PC-3 (cell line): ENCODE results near the gene FHAD1. TPM values are rescaled to one million over a fixed set of nuclear protein-coding genes. Genes with fewer than 3 reads are reported as not detected.

ENCODE experiments used
- ATAC-seq: fragments of 200-7000 bp; cut with Tn5 transposase; 2 replicates; pipeline ENCODE4 v1.9.1; 2020; ENCODE audit warnings: mild to moderate bottlenecking, moderate library complexity
- BruUV-seq: library from RNA; stranded (reverse); fragments of 400-500 nt; replicated peaks from 2 replicates; lab custom pipeline; 2021; lab: Mats Ljungman, UMichigan
- CTCF ChIA-PET: fragments of 300-600 bp; sonication (Branson Sonifier 250); formaldehyde crosslinking; loops from one replicate; lab custom pipeline; 2022; ENCODE audit warnings: antibody characterized with exemption; lab: Charles Lee
- POLR2A ChIA-PET: fragments of 300-600 bp; sonication (Branson Sonifier 250); formaldehyde crosslinking; loops from one replicate; lab custom pipeline; 2022; ENCODE audit warnings: antibody characterized with exemption; ENCODE audit not compliant: unreplicated experiment; lab: Charles Lee
- DNase-seq: peaks from one replicate; pipeline ENCODE4 v3.0.0-alpha.2; 2015
- H2AFZ ChIP-seq: fragments of 300-600 bp; sonication (generic); 2 replicates; pipeline ENCODE4 v1.6.0; 2016; ENCODE audit warnings: antibody characterized with exemption, low read length
- H3F3A ChIP-seq: fragments of 300-600 bp; sonication (generic); one replicate; pipeline ENCODE4 v1.6.0; 2017; ENCODE audit warnings: antibody characterized with exemption, low read length, control low read depth, mild to moderate bottlenecking; ENCODE audit not compliant: unreplicated experiment
- H3K27ac ChIP-seq: fragments of 300-600 bp; sonication (generic); 2 replicates; pipeline ENCODE4 v1.5.1; 2016; ENCODE audit warnings: mild to moderate bottlenecking, low read length
- H3K27me3 ChIP-seq: fragments of 300-600 bp; sonication (generic); 2 replicates; pipeline ENCODE4 v1.6.1; 2016; ENCODE audit warnings: low read length, mixed read lengths
- H3K36me3 ChIP-seq: fragments of 300-600 bp; sonication (generic); 2 replicates; pipeline ENCODE4 v1.6.1; 2016; ENCODE audit warnings: low read depth, mixed run types, low read length, mixed read lengths
- H3K4me1 ChIP-seq: fragments of 300-600 bp; sonication (generic); 2 replicates; pipeline ENCODE4 v1.5.1; 2016; ENCODE audit warnings: low read length; ENCODE audit not compliant: insufficient read depth
- H3K4me2 ChIP-seq: fragments of 300-600 bp; sonication (generic); 2 replicates; pipeline ENCODE4 v1.6.0; 2016; ENCODE audit warnings: low read length
- H3K4me3 ChIP-seq: fragments of 300-600 bp; sonication (generic); 2 replicates; pipeline ENCODE4 v1.5.1; 2016; ENCODE audit warnings: mild to moderate bottlenecking, low read length, mixed read lengths
- H3K79me2 ChIP-seq: fragments of 300-600 bp; sonication (generic); 2 replicates; pipeline ENCODE4 v1.6.1; 2017; ENCODE audit warnings: low read length, mixed read lengths
- H3K9ac ChIP-seq: fragments of 300-600 bp; sonication (generic); 2 replicates; pipeline ENCODE4 v1.6.0; 2016; ENCODE audit warnings: mild to moderate bottlenecking, low read length
- H3K9me2 ChIP-seq: fragments of 300-600 bp; sonication (generic); replicated peaks from 2 replicates; pipeline ENCODE4 v1.6.1; 2016; ENCODE audit warnings: mixed run types, low read length, mixed read lengths
- H3K9me3 ChIP-seq: fragments of 300-600 bp; sonication (generic); 2 replicates; pipeline ENCODE4 v1.6.1; 2016; ENCODE audit warnings: low read length, mixed read lengths
- H4K20me1 ChIP-seq: fragments of 300-600 bp; sonication (generic); 2 replicates; pipeline ENCODE4 v1.6.1; 2016; ENCODE audit warnings: low read length, mixed read lengths
- EZH2 ChIP-seq: fragments of 300-600 bp; sonication (generic); IDR thresholded peaks from one replicate; pipeline ENCODE4 v1.6.1; 2017; ENCODE audit warnings: antibody characterized with exemption, mild to moderate bottlenecking, low read length; ENCODE audit not compliant: unreplicated experiment
- EZH2phosphoT487 ChIP-seq: fragments of 300-600 bp; sonication (generic); IDR thresholded peaks from 2 replicates; pipeline ENCODE4 v1.6.1; 2018; ENCODE audit warnings: mild to moderate bottlenecking, antibody characterized with exemption, low read length, borderline replicate concordance
- intact Hi-C: fragments of 100-400 bp; cut with micrococcal nuclease; formaldehyde crosslinking; loops from 2 replicates; pipeline ENCODE4 v1.9.0; 2023
- total RNA-seq: library from RNA; depleted of rRNA; stranded (reverse); fragments of >200 nt; gene quantifications from 2 replicates; pipeline ENCODE4 v1.2.3, GENCODE V29; 2014
- TF ChIP-seq, protein P1 (sequence below): fragments of 300-600 bp; sonication (generic); conservative IDR thresholded peaks from 2 replicates; pipeline ENCODE4 v1.5.1; 2017; ENCODE audit warnings: antibody characterized with exemption, low read depth, mild to moderate bottlenecking, low read length

The FHAD1 gene
- total RNA-seq, 1 experiment from 2014 or later, result 0.95 TPM

DNA sequence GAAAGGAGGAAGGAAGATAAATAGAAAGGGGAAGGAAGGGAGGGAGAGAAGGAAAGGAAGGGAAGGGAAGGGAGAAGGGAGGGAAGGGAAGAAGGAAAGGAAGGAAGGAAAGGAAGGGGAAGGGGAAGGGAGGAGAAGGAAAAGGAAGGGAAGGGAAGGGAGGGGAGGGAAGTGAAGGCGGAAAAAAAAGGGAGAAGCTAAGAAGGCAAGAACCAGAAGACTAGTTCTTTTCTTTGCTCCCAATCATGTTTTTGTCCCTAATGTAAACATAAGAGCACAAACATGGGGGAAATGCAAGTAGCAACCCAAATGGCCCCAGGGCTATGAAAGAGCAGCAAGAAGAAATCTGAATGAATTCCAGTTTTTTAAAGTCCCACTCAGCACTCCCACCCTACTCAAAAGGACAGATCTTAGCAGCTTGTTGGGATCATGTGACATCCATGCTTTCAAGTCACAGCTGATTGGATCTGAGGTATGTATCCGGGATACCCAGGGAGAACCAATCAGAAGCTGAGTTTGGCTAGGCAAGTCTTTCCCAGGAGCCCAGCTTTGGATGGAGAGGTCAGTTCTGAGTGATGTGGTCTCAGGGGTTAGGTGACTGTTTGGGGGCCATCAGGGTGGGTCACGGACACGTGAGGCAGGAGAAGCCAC is 24.2 kb upstream of the FHAD1 start:
- Histone ChIP-seq H3K9me2 (no peaks in the 10 kb centered on the region), H3K27ac (no peak overlapping the region), H3F3A (no peaks in the 10 kb centered on the region), H3K79me2 (no peaks in the 10 kb centered on the region), H3K4me3 (no peak overlapping the region), H3K27me3 (no peaks in the 10 kb centered on the region), H3K36me3 (no peaks in the 10 kb centered on the region; the same call in 1 of the 2 replicates), H2AFZ (no peak overlapping the region), H3K9ac (no peak overlapping the region), H4K20me1 (no peaks in the 10 kb centered on the region), H3K4me1 (peaks cover 18% of the 10 kb centered on the region), H3K9me3 (no peaks in the 10 kb centered on the region), H3K4me2 (no peak overlapping the region)
- POLR2A ChIA-PET, result no interaction called here
- ATAC-seq (no peak), DNase-seq (no peak)
- intact Hi-C loops, result no loop called here
- TF ChIP-seq, protein P1, sequence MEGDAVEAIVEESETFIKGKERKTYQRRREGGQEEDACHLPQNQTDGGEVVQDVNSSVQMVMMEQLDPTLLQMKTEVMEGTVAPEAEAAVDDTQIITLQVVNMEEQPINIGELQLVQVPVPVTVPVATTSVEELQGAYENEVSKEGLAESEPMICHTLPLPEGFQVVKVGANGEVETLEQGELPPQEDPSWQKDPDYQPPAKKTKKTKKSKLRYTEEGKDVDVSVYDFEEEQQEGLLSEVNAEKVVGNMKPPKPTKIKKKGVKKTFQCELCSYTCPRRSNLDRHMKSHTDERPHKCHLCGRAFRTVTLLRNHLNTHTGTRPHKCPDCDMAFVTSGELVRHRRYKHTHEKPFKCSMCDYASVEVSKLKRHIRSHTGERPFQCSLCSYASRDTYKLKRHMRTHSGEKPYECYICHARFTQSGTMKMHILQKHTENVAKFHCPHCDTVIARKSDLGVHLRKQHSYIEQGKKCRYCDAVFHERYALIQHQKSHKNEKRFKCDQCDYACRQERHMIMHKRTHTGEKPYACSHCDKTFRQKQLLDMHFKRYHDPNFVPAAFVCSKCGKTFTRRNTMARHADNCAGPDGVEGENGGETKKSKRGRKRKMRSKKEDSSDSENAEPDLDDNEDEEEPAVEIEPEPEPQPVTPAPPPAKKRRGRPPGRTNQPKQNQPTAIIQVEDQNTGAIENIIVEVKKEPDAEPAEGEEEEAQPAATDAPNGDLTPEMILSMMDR, result no peak
- TF ChIP-seq EZH2, result no peak
- no peak for TF ChIP-seq EZH2phosphoT487
- BruUV-seq, result no TSS peak
- CTCF ChIA-PET, result no interaction called here

- ChIA-PET POLR2A (no interaction called here), CTCF (no interaction called here)
- TF ChIP-seq, protein P1, result no peak
- TF ChIP-seq EZH2 (no peak), EZH2phosphoT487 (no peak)
- intact Hi-C loops, result no loop called here
- Histone ChIP-seq H3K9me2 (no peaks in the 10 kb centered on the region), H4K20me1 (no peaks in the 10 kb centered on the region), H3K4me1 (peaks cover 5% of the 10 kb centered on the region), H3K27ac (no peak overlapping the region), H3K4me2 (no peak overlapping the region), H3K9me3 (no peaks in the 10 kb centered on the region), H3K79me2 (no peaks in the 10 kb centered on the region), H2AFZ (no peak overlapping the region), H3K36me3 (no peaks in the 10 kb centered on the region; the same call in 1 of the 2 replicates), H3K9ac (no peak overlapping the region), H3K4me3 (no peak overlapping the region), H3F3A (no peaks in the 10 kb centered on the region), H3K27me3 (no peaks in the 10 kb centered on the region)
- ATAC-seq (no peak), DNase-seq (no peak)
- no TSS peak for BruUV-seq
Observed at GRCh38 chr1:15224259-15224869, 22.7 kb upstream of the FHAD1 start.

- Histone ChIP-seq H3K9me3 (no peaks in the 10 kb centered on the region), H3K27me3 (no peaks in the 10 kb centered on the region), H3K9ac (no peak overlapping the region), H2AFZ (no peak overlapping the region), H3K27ac (no peak overlapping the region), H4K20me1 (no peaks in the 10 kb centered on the region), H3K36me3 (no peaks in the 10 kb centered on the region; the same call in 1 of the 2 replicates), H3F3A (no peaks in the 10 kb centered on the region), H3K9me2 (no peaks in the 10 kb centered on the region), H3K4me3 (no peak overlapping the region), H3K4me1 (peaks cover 8% of the 10 kb centered on the region; the same call in 1 of the 2 replicates), H3K79me2 (no peaks in the 10 kb centered on the region), H3K4me2 (no peak overlapping the region)
- BruUV-seq, result no TSS peak
- no peak for TF ChIP-seq EZH2
- TF ChIP-seq, protein P1, result no peak
- TF ChIP-seq EZH2phosphoT487, result no peak
- intact Hi-C loops, result no loop called here
- ATAC-seq (no peak), DNase-seq (no peak)
- ChIA-PET CTCF (no interaction called here), POLR2A (no interaction called here)
Observed at GRCh38 chr1:15224974-15225373, 22.0 kb upstream of the FHAD1 start.
